22Rv1 (cell line): ENCODE data around the gene IQGAP2.

Source experiments
- ZFX ChIP-seq: fragments of 450-650 bp; IDR thresholded peaks from 2 replicates; pipeline ENCODE4 v1.6.1; 2017; ENCODE audit warnings: antibody characterized with exemption, borderline replicate concordance
- TF ChIP-seq, protein P1 (sequence below): fragments of 450-650 bp; IDR thresholded peaks from 2 replicates; pipeline ENCODE4 v1.5.1; 2017; ENCODE audit warnings: mild to moderate bottlenecking

DNA sequence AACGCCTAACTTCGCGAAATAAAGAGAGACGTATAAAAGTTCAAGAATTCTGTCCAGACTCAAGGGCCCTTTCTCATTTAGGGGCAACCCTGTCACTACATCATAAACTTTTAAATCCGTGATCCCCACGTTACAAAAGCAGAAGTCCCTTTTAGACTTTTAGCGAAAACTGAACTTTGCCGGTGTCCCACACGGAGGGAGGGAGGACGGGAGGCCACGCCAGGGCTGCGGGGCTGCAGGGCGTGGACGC is 312.3 kb downstream of the IQGAP2 start:
- TF ChIP-seq, protein P1, sequence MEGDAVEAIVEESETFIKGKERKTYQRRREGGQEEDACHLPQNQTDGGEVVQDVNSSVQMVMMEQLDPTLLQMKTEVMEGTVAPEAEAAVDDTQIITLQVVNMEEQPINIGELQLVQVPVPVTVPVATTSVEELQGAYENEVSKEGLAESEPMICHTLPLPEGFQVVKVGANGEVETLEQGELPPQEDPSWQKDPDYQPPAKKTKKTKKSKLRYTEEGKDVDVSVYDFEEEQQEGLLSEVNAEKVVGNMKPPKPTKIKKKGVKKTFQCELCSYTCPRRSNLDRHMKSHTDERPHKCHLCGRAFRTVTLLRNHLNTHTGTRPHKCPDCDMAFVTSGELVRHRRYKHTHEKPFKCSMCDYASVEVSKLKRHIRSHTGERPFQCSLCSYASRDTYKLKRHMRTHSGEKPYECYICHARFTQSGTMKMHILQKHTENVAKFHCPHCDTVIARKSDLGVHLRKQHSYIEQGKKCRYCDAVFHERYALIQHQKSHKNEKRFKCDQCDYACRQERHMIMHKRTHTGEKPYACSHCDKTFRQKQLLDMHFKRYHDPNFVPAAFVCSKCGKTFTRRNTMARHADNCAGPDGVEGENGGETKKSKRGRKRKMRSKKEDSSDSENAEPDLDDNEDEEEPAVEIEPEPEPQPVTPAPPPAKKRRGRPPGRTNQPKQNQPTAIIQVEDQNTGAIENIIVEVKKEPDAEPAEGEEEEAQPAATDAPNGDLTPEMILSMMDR = no peak
- no peak for TF ChIP-seq ZFX
